ENCODE data around the gene SFMBT2. TPM values are rescaled to one million over a fixed set of nuclear protein-coding genes. Genes with fewer than 3 reads are reported as not detected.

Gene SFMBT2
- total and polyA plus RNA-seq, 2 of the 4 experiments (the other 2 are of a cell fraction): 0.70 to 1.3 TPM

DNA sequence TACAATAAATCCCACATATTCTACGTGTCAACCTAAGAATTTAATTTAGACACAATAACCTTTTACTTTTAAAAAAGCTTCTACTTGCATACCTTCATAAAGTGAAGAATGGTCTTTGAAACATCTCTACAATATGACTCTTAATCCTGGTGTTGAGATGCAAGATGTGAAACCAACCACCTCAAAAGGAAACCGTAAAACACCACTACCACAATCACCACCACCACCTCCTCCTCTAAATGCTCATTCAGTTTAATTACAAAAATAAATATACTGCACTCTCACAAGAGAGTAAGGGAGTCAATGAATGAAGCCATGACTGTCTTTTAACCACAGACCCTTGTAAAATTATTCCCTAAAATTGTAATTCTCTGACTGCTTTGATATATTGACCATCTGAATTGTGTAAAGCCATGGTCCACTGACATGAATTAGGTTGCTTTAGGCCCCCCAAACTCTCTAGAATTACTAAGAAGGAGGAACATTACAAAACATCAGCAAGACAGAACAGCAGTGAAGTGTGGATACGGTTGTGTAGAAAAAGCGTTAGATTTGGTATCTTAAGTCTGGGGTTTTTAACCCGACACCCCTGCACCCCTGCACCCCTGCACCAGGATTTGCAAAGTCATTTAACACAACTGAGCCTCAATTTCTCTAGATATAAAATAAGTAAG lies 171.4 kb downstream of the SFMBT2 start:
- 0 out of 2 replicates have a peak, but pooled peaks cover 2% of the 10 kb centered on the region for H3K36me3 ChIP-seq (ENCODE audit: control insufficient read depth, insufficient read depth, low read length)
- no peak overlapping the region for H3K27ac ChIP-seq (ENCODE audit: insufficient read depth, low read length)
- H4K5ac ChIP-seq (ENCODE audit: low read depth, low read length): no peak overlapping the region
- ChIA-PET POLR2A (ENCODE audit: unreplicated experiment) (no interaction called here), CTCF (no interaction called here)
- H2BK5ac ChIP-seq (ENCODE audit: low read depth, low read length, poor library complexity, severe bottlenecking): no peak overlapping the region
- H2BK120ac ChIP-seq (ENCODE audit: low read depth, low read length): no peak overlapping the region
- no peaks in the 10 kb centered on the region for H3K9me1 ChIP-seq (ENCODE audit: insufficient read depth, low read length)
- no peaks in the 10 kb centered on the region for H3K79me1 ChIP-seq (ENCODE audit: low read depth in 1 of 2, low read length in 2 of 2)
- WGBS, 2 experiments (ENCODE audit: extremely low coverage in 2 of 2, insufficient read length in 1 of 2): no CpG with 5 or more reads among the region's 5 CpGs
- no peaks in the 10 kb centered on the region for H3K27me3 ChIP-seq (ENCODE audit: control insufficient read depth, insufficient read depth, low read length)
- in situ Hi-C loops (cut with MboI; ENCODE audit: low sequenced_read_pairs) (no loop called here), intact Hi-C loops (cut with micrococcal nuclease) (no loop called here), dilution Hi-C loops (cut with HindIII; ENCODE audit: low sequenced_read_pairs, unreplicated experiment) (no loop called here)
- no peak overlapping the region for H3K4me3 ChIP-seq (ENCODE audit: insufficient read depth, low read depth, low read length)
- H3K9me3 ChIP-seq (ENCODE audit: control insufficient read depth, insufficient read depth, low read length): no peaks in the 10 kb centered on the region
- no peak overlapping the region for H3K9ac ChIP-seq (ENCODE audit: low read depth, low read length)
- H3K18ac ChIP-seq (ENCODE audit: low read depth, low read length): no peak overlapping the region
- H2BK20ac ChIP-seq (ENCODE audit: low read depth, low read length): no peak overlapping the region
- no peak overlapping the region for H2AK5ac ChIP-seq (ENCODE audit: low read depth, low read length)
- no peaks in the 10 kb centered on the region for H4K20me1 ChIP-seq (ENCODE audit: insufficient read depth, low read length)
- no peak overlapping the region for H3K56ac ChIP-seq (ENCODE audit: extremely low read depth, insufficient read depth, low read length)
- ATAC-seq (ENCODE audit: low read depth): no peak
- no peak overlapping the region for H2AFZ ChIP-seq (replicated peaks; ENCODE audit: low read length, poor library complexity)
- H2BK15ac ChIP-seq (ENCODE audit: low read depth, low read length): no peak overlapping the region
- H3K23ac ChIP-seq (ENCODE audit: low read depth, low read length): no peak overlapping the region
- H4K8ac ChIP-seq (ENCODE audit: low read depth in 2 of 2, low read length in 2 of 2): no peak overlapping the region
- TF ChIP-seq NFE2L2 (IDR thresholded peaks at IDR 0.05; ENCODE audit: low read depth, low read length) (no peak), SMC3 (IDR thresholded peaks at IDR 0.05; ENCODE audit: low read depth, low read length) (no peak), POLR2A (IDR thresholded peaks at IDR 0.05; ENCODE audit: low read depth, low read length) (no peak), RCOR1 (IDR thresholded peaks at IDR 0.05; ENCODE audit: insufficient replicate concordance, low read length) (no peak), MAFK (IDR thresholded peaks at IDR 0.05; ENCODE audit: low read depth, low read length) (no peak), USF2 (IDR thresholded peaks at IDR 0.05; ENCODE audit: low read depth, low read length) (no peak), CEBPB (IDR thresholded peaks at IDR 0.05; ENCODE audit: low read depth, low read length) (no peak), BHLHE40 (IDR thresholded peaks at IDR 0.05; ENCODE audit: low read depth, low read length) (no peak), MXI1 (IDR thresholded peaks at IDR 0.05; ENCODE audit: borderline replicate concordance, low read depth, low read length) (no peak), RAD21 (IDR thresholded peaks at IDR 0.05; ENCODE audit: low read length) (no peak), MAZ (IDR thresholded peaks at IDR 0.05; ENCODE audit: borderline replicate concordance, low read depth, low read length) (no peak), FOS (IDR thresholded peaks at IDR 0.05; ENCODE audit: low read depth, low read length) (no peak), CTCF (conservative IDR thresholded peaks at IDR 0.05; ENCODE audit: low read depth, low read length) (no peak), CHD1 (IDR thresholded peaks at IDR 0.05; ENCODE audit: low read depth, low read length) (no peak), RFX5 (IDR thresholded peaks at IDR 0.05; ENCODE audit: low read depth, low read length) (no peak)
- TF ChIP-seq, protein P1, sequence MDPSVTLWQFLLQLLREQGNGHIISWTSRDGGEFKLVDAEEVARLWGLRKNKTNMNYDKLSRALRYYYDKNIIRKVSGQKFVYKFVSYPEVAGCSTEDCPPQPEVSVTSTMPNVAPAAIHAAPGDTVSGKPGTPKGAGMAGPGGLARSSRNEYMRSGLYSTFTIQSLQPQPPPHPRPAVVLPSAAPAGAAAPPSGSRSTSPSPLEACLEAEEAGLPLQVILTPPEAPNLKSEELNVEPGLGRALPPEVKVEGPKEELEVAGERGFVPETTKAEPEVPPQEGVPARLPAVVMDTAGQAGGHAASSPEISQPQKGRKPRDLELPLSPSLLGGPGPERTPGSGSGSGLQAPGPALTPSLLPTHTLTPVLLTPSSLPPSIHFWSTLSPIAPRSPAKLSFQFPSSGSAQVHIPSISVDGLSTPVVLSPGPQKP (IDR thresholded peaks at IDR 0.05; ENCODE audit: borderline replicate concordance, low read depth, low read length): no peak
- no peaks in the 10 kb centered on the region for H3K4me1 ChIP-seq (ENCODE audit: control insufficient read depth, insufficient read depth, low read length)
- H3K14ac ChIP-seq (replicated peaks; ENCODE audit: low read depth, low read length): no peak overlapping the region
- no peak overlapping the region for H3K4me2 ChIP-seq (ENCODE audit: low read depth, low read length)
- H4K91ac ChIP-seq (ENCODE audit: insufficient read depth, low read depth, low read length): no peak overlapping the region
- no peak overlapping the region for H2AK9ac ChIP-seq (replicated peaks; ENCODE audit: low read depth, low read length, poor library complexity)
- no peak for DNase-seq
- BruUV-seq (replicated peaks): no TSS peak
- no peak overlapping the region for H3K4ac ChIP-seq (ENCODE audit: low read depth, low read length)

Data from IMR-90 (cell line).